H9 (cell line): ENCODE results near the gene GRID2. TPM values are rescaled to one million over a fixed set of nuclear protein-coding genes. Genes with fewer than 3 reads are reported as not detected.

ENCODE experiments used
- DNase-seq: peaks from one replicate; pipeline ENCODE4 v3.0.0-alpha.2; 2017
- H2AFZ ChIP-seq: one replicate; pipeline ENCODE4 v1.6.1; 2013; ENCODE audit warnings: mild to moderate bottlenecking, low read length, control low read depth, moderate library complexity
- H2AK5ac ChIP-seq: 2 replicates; pipeline ENCODE4 v1.6.1; 2013; ENCODE audit warnings: low read length, control low read depth, mixed read lengths; ENCODE audit not compliant: insufficient read length
- H2BK120ac ChIP-seq: one replicate; pipeline ENCODE4 v1.6.1; 2013; ENCODE audit warnings: low read depth, mild to moderate bottlenecking, low read length, control low read depth, inconsistent platforms; ENCODE audit not compliant: poor library complexity, severe bottlenecking
- H2BK12ac ChIP-seq: 2 replicates; pipeline ENCODE4 v1.6.1; 2013; ENCODE audit warnings: low read length, control low read depth, mixed read lengths, low read depth; ENCODE audit not compliant: insufficient read length
- H2BK15ac ChIP-seq: 2 replicates; pipeline ENCODE4 v1.6.1; 2013; ENCODE audit warnings: low read depth, low read length, control low read depth
- H2BK20ac ChIP-seq: one replicate; pipeline ENCODE4 v1.6.1; 2013; ENCODE audit warnings: low read depth, mild to moderate bottlenecking, low read length, control low read depth, inconsistent platforms; ENCODE audit not compliant: poor library complexity, severe bottlenecking
- H2BK5ac ChIP-seq: 2 replicates; pipeline ENCODE4 v1.6.1; 2013; ENCODE audit warnings: low read length, control low read depth, mixed read lengths; ENCODE audit not compliant: insufficient read length
- H3K14ac ChIP-seq: 2 replicates; pipeline ENCODE4 v1.6.1; 2013; ENCODE audit warnings: low read length, control low read depth; ENCODE audit not compliant: insufficient read depth
- H3K18ac ChIP-seq: 2 replicates; pipeline ENCODE4 v1.6.1; 2013; ENCODE audit warnings: low read depth, mild to moderate bottlenecking, mixed read lengths, low read length, control low read depth; ENCODE audit not compliant: insufficient read length
- H3K23ac ChIP-seq: 2 replicates; pipeline ENCODE4 v1.6.1; 2013; ENCODE audit warnings: low read length, control low read depth, mixed read lengths, low read depth; ENCODE audit not compliant: insufficient read length
- H3K23me2 ChIP-seq: 2 replicates; pipeline ENCODE4 v1.6.1; 2013; ENCODE audit warnings: low read depth, mild to moderate bottlenecking, mixed read lengths, low read length, control low read depth; ENCODE audit not compliant: insufficient read length, poor library complexity, severe bottlenecking
- H3K27ac ChIP-seq: 2 replicates; pipeline ENCODE4 v1.5.1; 2013; ENCODE audit warnings: low read length, control low read depth, mixed read lengths, low read depth; ENCODE audit not compliant: insufficient read length
- H3K27me3 ChIP-seq: 2 replicates; pipeline ENCODE4 v1.6.1; 2013; ENCODE audit warnings: low read length, control low read depth, inconsistent platforms; ENCODE audit not compliant: insufficient read depth
- H3K4ac ChIP-seq: 2 replicates; pipeline ENCODE4 v1.6.1; 2013; ENCODE audit warnings: low read depth, mild to moderate bottlenecking, control low read depth, inconsistent platforms, low read length, moderate library complexity
- H3K4me1 ChIP-seq: 2 replicates; pipeline ENCODE4 v1.6.1; 2013; ENCODE audit warnings: low read length, control low read depth, inconsistent platforms; ENCODE audit not compliant: insufficient read depth
- H3K4me2 ChIP-seq: 2 replicates; pipeline ENCODE4 v1.6.1; 2013; ENCODE audit warnings: low read length, control low read depth, mixed read lengths; ENCODE audit not compliant: insufficient read length, insufficient read depth
- H3K56ac ChIP-seq: 2 replicates; pipeline ENCODE4 v1.6.1; 2013; ENCODE audit warnings: low read depth, mild to moderate bottlenecking, mixed read lengths, low read length, control low read depth; ENCODE audit not compliant: insufficient read length
- H3K79me1 ChIP-seq: 2 replicates; pipeline ENCODE4 v1.6.1; 2013; ENCODE audit warnings: low read depth, mild to moderate bottlenecking, moderate library complexity, low read length, control low read depth, inconsistent platforms; ENCODE audit not compliant: insufficient read depth, poor library complexity, severe bottlenecking
- H3K79me2 ChIP-seq: 2 replicates; pipeline ENCODE4 v1.6.1; 2013; ENCODE audit warnings: low read length, control low read depth, inconsistent platforms; ENCODE audit not compliant: insufficient read depth
- H3K9ac ChIP-seq: 2 replicates; pipeline ENCODE4 v1.6.1; 2013; ENCODE audit warnings: low read length, control low read depth, mixed read lengths; ENCODE audit not compliant: insufficient read length; ENCODE audit errors: extremely low read depth
- H3K9me3 ChIP-seq: one replicate; pipeline ENCODE4 v1.6.1; 2013; ENCODE audit warnings: low read depth, low read length, inconsistent platforms; ENCODE audit not compliant: control insufficient read depth
- H3T11ph ChIP-seq: one replicate; pipeline ENCODE4 v1.6.1; 2013; ENCODE audit warnings: mild to moderate bottlenecking, low read length, control low read depth, inconsistent platforms
- H4K20me1 ChIP-seq: one replicate; pipeline ENCODE4 v1.6.1; 2013; ENCODE audit not compliant: control insufficient read depth, insufficient read length, insufficient read depth
- H4K5ac ChIP-seq: 2 replicates; pipeline ENCODE4 v1.6.1; 2013; ENCODE audit warnings: low read depth, mild to moderate bottlenecking, mixed read lengths, low read length, control low read depth; ENCODE audit not compliant: insufficient read length
- H4K8ac ChIP-seq: replicated peaks from 2 replicates; pipeline ENCODE4 v1.6.1; 2013; ENCODE audit warnings: low read length, control low read depth, mixed read lengths, low read depth; ENCODE audit not compliant: insufficient read length
- H4K91ac ChIP-seq: 2 replicates; pipeline ENCODE4 v1.6.1; 2013; ENCODE audit warnings: low read depth, mild to moderate bottlenecking, moderate library complexity, mixed read lengths, low read length, control low read depth; ENCODE audit not compliant: insufficient read length
- H3K27ac Mint-ChIP-seq, 3 experiments: 2 replicates in 2 of 3; 3 replicates in 1 of 3; pipeline ENCODE4 v1.8.0; 2020 to 2021; ENCODE audit warnings: mixed read lengths in 3 of 3, mild to moderate bottlenecking in 1 of 3, moderate library complexity in 1 of 3
- H3K27me3 Mint-ChIP-seq: 2 replicates; pipeline ENCODE4 v1.8.0; 2021; ENCODE audit warnings: low read depth, mild to moderate bottlenecking, moderate library complexity, mixed read lengths
- H3K36me3 Mint-ChIP-seq, 3 experiments: 2 replicates in 2 of 3; 3 replicates in 1 of 3; pipeline ENCODE4 v1.8.0; 2020 to 2021; ENCODE audit warnings: low read depth in 3 of 3, mixed read lengths in 3 of 3; ENCODE audit not compliant: insufficient read depth in 1 of 3
- H3K4me1 Mint-ChIP-seq, 2 experiments: 2 replicates each; pipeline ENCODE4 v1.8.0; 2020; ENCODE audit warnings: mixed read lengths in 2 of 2
- H3K4me3 Mint-ChIP-seq, 2 experiments: 2 replicates in 1 of 2; 3 replicates in 1 of 2; pipeline ENCODE4 v1.8.0; 2020 to 2021; ENCODE audit warnings: mild to moderate bottlenecking in 2 of 2, mixed read lengths in 2 of 2, moderate library complexity in 1 of 2
- H3K9me3 Mint-ChIP-seq, 2 experiments: 2 replicates in 1 of 2; 3 replicates in 1 of 2; pipeline ENCODE4 v1.8.0; 2020; ENCODE audit warnings: mild to moderate bottlenecking in 2 of 2, mixed read lengths in 2 of 2, moderate library complexity in 1 of 2
- CTCF ChIP-seq: fragments of 200-600 bp; sonication (generic); conservative IDR thresholded peaks from 3 replicates; pipeline ENCODE4 v1.8.0; 2021; ENCODE audit warnings: antibody characterized with exemption, mild to moderate bottlenecking
- WGBS: extraction: QIAGEN DNeasy Blood & Tissue Kit; methylation state at CpG from one replicate; pipeline ENCODE4 v1.1.7; 2013; ENCODE audit warnings: missing lambda C conversion rate, low lambda C conversion rate, mixed read lengths; ENCODE audit not compliant: insufficient read length; ENCODE audit errors: extremely low coverage; 5-methylcytosine and 5-hydroxymethylcytosine counted together
- total RNA-seq: library from RNA; stranded (reverse); gene quantifications from 2 replicates; pipeline ENCODE4 v1.2.1, GENCODE V29; 2021

GRID2 gene
- total RNA-seq, 1 experiment from 2014 or later: 21.8 TPM

- no peaks in the 10 kb centered on the region for H3K4me1 Mint-ChIP-seq
- H3K27me3 ChIP-seq: no peaks in the 10 kb centered on the region
- no peak overlapping the region for H3K23ac ChIP-seq
- no peak overlapping the region for H4K8ac ChIP-seq
- H2BK20ac ChIP-seq: no peak overlapping the region
- no peaks in the 10 kb centered on the region for H3K79me2 ChIP-seq
- H3K36me3 Mint-ChIP-seq: no peaks in the 10 kb centered on the region
- H2BK120ac ChIP-seq: no peak overlapping the region
- H3K4me3 Mint-ChIP-seq: no peak overlapping the region
- no peak overlapping the region for H3K4ac ChIP-seq
- H2BK12ac ChIP-seq: no peak overlapping the region
- H3K79me1 ChIP-seq: no peaks in the 10 kb centered on the region
- H3K9me3 ChIP-seq: no peaks in the 10 kb centered on the region
- TF ChIP-seq CTCF: no peak
- no peak overlapping the region for H2AFZ ChIP-seq
- no CpG with 5 or more reads among the region's 1 CpG for WGBS
- H2AK5ac ChIP-seq: no peak overlapping the region
- H3K27me3 Mint-ChIP-seq: no peaks in the 10 kb centered on the region
- H4K91ac ChIP-seq: no peak overlapping the region
- no peak overlapping the region for H3K14ac ChIP-seq
- H3K9ac ChIP-seq: no peak overlapping the region
- H2BK15ac ChIP-seq: no peak overlapping the region
- no peak overlapping the region for H3K56ac ChIP-seq
- H3K27ac ChIP-seq: no peak overlapping the region
- no peaks in the 10 kb centered on the region for H3K23me2 ChIP-seq
- no peak overlapping the region for H3K27ac Mint-ChIP-seq
- H3K4me1 ChIP-seq: no peaks in the 10 kb centered on the region
- H3T11ph ChIP-seq: no peak overlapping the region
- H4K5ac ChIP-seq: no peak overlapping the region
- DNase-seq: no peak
- no peaks in the 10 kb centered on the region for H3K9me3 Mint-ChIP-seq
- H3K4me2 ChIP-seq: no peak overlapping the region
- H2BK5ac ChIP-seq: no peak overlapping the region
- no peaks in the 10 kb centered on the region for H4K20me1 ChIP-seq
- H3K18ac ChIP-seq: no peak overlapping the region
These were observed 510.9 kb downstream of the GRID2 start for GRCh38 chr4:92814677-92815076.
